Activated CD8-positive, alpha-beta memory T cell treated with anti-CD3 and anti-CD28 coated beads, Interleukin-2, amount 50 U/mL, for 1 hour (primary cell): ENCODE results near the gene VIPR1.
"Not testable (repeated sequence)": the region's sequence is repeated elsewhere in the genome, so short reads cannot be mapped to it uniquely, and the experiment has no call there.

ENCODE experiments used
- DNase-seq: peaks from one replicate; pipeline ENCODE4 v3.0.0-alpha.2; 2020; ENCODE audit errors: extremely low read depth

Gene VIPR1

DNA sequence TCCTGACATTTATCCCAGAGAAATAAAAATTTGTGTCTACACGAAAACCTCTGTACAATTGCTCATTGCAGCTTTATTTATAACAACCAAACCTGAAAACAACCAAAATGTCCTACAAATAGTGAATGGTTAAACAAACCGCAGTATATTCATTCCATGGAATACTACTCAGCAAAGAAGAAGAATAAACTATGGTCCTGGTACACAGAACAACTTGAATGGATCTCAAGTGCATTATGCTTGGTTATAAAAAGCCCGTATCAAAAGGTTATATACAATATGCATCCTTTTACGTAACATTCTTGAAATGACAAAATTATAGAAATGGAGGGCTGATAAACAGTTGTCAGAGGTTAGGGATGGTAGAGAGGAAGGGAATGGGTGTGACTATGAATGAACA, 75.6 kb downstream of the VIPR1 start:
- DNase-seq: no peak

DNA sequence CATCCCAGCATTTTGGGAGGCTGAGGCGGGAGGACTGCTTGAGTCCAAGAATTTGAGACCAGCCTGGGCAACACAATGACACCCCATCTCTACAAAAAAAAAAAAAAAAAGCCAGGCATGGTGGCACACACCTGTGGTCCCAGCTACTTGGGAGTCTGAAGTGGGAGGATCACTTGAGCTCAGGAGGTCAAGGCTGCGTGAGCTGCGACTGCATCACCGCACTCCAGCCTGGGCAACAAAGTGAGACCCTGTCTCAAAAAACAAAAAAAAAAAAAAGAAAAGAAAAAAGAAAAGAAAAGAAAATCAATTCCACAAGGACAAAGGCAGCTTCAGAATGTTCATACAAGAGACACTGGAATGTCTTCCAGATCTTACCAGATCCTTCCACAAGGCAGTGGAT, 76.9 kb downstream of the VIPR1 start:
- DNase-seq: not testable (repeated sequence)

DNA sequence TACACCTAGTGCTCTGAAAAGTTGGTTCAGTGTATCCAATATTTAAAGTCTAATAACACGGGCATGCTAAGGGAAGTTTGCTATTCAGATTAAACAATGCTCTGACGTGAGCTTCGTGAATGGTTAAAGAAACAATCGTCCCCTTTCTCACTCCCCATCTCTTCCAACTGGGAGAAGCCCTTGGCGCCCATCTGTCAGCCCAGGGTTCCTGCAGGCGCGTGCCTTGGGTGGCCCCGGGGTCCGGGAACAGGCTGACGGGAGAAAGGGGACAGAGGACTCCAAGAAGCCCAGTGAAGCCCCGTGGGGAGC, 78.9 kb downstream of the VIPR1 start:
- no peak for DNase-seq

DNA sequence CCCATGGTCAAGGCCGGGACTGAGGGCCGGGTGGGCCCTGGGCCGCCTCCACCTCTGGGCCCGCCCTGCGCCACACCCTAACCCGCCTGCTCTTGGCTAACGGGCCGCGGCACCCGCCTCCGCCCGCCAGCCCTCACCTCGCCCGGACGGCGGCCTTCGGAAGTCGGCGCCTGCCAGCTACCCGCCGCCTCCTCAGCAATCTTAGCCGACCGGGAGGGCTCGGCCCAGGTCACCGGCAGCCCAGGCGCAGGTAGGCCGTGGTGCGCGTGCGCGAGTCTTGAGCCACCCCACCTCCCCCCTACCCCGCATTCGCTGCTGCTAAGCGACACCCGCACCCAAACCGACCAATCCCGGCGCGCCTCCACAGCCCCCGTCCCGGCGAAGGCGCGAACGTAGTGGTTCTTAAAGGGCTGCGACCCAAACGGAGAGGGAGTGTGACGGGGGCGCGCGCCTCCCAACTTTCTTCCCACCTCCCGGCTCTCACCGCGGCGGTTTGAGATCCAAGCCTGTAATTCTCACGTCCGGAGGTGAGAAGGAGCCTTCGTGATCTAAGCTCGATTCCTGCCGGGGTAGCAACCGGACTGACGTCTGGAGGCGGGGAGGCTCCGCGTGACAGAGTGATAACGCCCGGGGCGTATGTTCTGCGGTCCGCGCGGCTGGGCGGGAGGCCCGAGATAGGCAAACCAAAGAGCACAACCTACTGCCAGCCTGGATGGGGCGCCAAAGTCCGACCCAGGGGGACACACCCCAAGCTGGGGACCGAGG, 79.4 kb downstream of the VIPR1 start, which contains the start of gene SEC22C:
Gene SEC22C, minus strand, starts transcription at position 259 of the 765 bp plus-strand sequence. CDS start 12,921 bp downstream, outside the sequence.
- peak; percentile 90 for DNase-seq

DNA sequence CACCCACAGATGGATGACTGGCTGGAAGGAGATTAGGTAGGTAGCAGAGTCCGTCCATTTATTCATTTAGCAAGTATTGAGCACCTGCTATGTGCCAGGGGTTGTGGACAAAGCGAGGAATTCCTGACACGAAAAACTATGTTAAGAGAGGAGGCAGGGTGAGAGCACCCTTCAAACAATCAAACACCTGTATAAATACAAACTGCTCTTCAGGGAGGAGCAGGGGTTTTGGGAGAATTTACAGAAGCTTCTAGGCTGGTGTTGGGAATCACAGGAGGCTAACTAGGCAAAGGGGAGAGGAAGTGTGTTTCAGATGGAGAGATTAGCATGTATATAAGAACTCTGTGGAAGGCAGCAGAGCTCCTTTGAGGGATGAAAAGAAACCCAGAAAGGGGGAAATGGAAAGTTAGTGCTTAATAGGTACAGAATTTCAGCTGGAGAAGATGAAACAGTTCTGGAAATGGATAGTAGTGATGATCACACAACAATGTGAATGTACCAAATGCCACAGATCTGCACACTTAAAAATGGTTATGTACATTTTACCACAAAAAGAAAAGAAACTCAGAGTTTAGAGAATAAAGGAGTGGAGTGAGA, 80.1 kb downstream of the VIPR1 start:
- no peak for DNase-seq
